Astrocyte (in vitro differentiated cells and primary cell): ENCODE measurements around the gene RIC1. TPM values are rescaled to one million over a fixed set of nuclear protein-coding genes. Genes with fewer than 3 reads are reported as not detected.

Experiments used
- DNase-seq: peaks from one replicate; pipeline ENCODE4 v3.0.0-alpha.2; 2010; ENCODE audit warnings: low read depth
- FAIRE-seq: peaks from 2 replicates; lab custom pipeline; 2011; peaks lifted over from hg19 to GRCh38; lab: Jason Lieb, UNC
- H2AFZ ChIP-seq: 2 replicates; pipeline ENCODE4 v1.6.0; 2012; ENCODE audit warnings: low read depth, low read length, inconsistent platforms
- H3K27ac ChIP-seq: 2 replicates; pipeline ENCODE4 v1.5.1; 2011; ENCODE audit warnings: low read depth, low read length, inconsistent platforms
- H3K27me3 ChIP-seq: 2 replicates; pipeline ENCODE4 v1.6.0; 2011; ENCODE audit warnings: low read length, inconsistent platforms; ENCODE audit not compliant: insufficient read depth
- H3K36me3 ChIP-seq: 2 replicates; pipeline ENCODE4 v1.5.1; 2011; ENCODE audit warnings: low read length, inconsistent platforms; ENCODE audit not compliant: insufficient read depth
- H3K4me1 ChIP-seq: 2 replicates; pipeline ENCODE4 v1.5.1; 2011; ENCODE audit warnings: low read length, inconsistent platforms; ENCODE audit not compliant: insufficient read depth
- H3K4me2 ChIP-seq: 2 replicates; pipeline ENCODE4 v1.6.0; 2012; ENCODE audit warnings: low read length, inconsistent platforms
- H3K4me3 ChIP-seq: 2 replicates; pipeline ENCODE4 v1.5.1; 2011; ENCODE audit warnings: low read depth, mild to moderate bottlenecking, low read length, inconsistent platforms; ENCODE audit not compliant: insufficient read depth
- H3K79me2 ChIP-seq: 2 replicates; pipeline ENCODE4 v1.6.0; 2012; ENCODE audit warnings: mild to moderate bottlenecking, low read length, inconsistent platforms; ENCODE audit not compliant: insufficient read depth
- H3K9ac ChIP-seq: 2 replicates; pipeline ENCODE4 v1.6.0; 2012; ENCODE audit warnings: mild to moderate bottlenecking, low read length, inconsistent platforms
- H3K9me3 ChIP-seq: 2 replicates; pipeline ENCODE4 v1.5.1; 2012; ENCODE audit warnings: low read depth, mild to moderate bottlenecking, low read length, inconsistent platforms; ENCODE audit not compliant: insufficient read depth
- H4K20me1 ChIP-seq: 2 replicates; pipeline ENCODE4 v1.6.0; 2012; ENCODE audit warnings: low read length, inconsistent platforms; ENCODE audit not compliant: insufficient read depth
- H3K27ac Mint-ChIP-seq: one replicate; pipeline ENCODE4 v1.8.0; 2021; ENCODE audit warnings: mild to moderate bottlenecking, mixed read lengths; ENCODE audit not compliant: unreplicated experiment
- H3K27me3 Mint-ChIP-seq: one replicate; pipeline ENCODE4 v1.8.0; 2021; ENCODE audit warnings: low read depth, mixed read lengths; ENCODE audit not compliant: unreplicated experiment
- H3K36me3 Mint-ChIP-seq: one replicate; pipeline ENCODE4 v1.8.0; 2021; ENCODE audit warnings: low read depth, mixed read lengths; ENCODE audit not compliant: unreplicated experiment
- H3K4me1 Mint-ChIP-seq: one replicate; pipeline ENCODE4 v1.8.0; 2021; ENCODE audit warnings: low read depth, mixed read lengths; ENCODE audit not compliant: unreplicated experiment
- H3K4me3 Mint-ChIP-seq: one replicate; pipeline ENCODE4 v1.8.0; 2021; ENCODE audit warnings: mild to moderate bottlenecking, moderate library complexity, mixed read lengths; ENCODE audit not compliant: unreplicated experiment
- H3K9me3 Mint-ChIP-seq: one replicate; pipeline ENCODE4 v1.8.0; 2021; ENCODE audit warnings: mild to moderate bottlenecking, mixed read lengths; ENCODE audit not compliant: unreplicated experiment
- CTCF ChIP-seq: IDR thresholded peaks from 2 replicates; pipeline ENCODE4 v1.5.1; 2011; ENCODE audit warnings: low read depth, mild to moderate bottlenecking, inconsistent platforms, low read length, moderate library complexity; ENCODE audit not compliant: insufficient read depth
- EZH2 ChIP-seq: IDR thresholded peaks from 2 replicates; pipeline ENCODE4 v1.6.1; 2012; ENCODE audit warnings: mild to moderate bottlenecking, low read length, inconsistent platforms; ENCODE audit not compliant: insufficient read depth
- total RNA-seq: library from RNA; stranded (reverse); gene quantifications from 2 replicates; pipeline ENCODE4 v1.2.1, GENCODE V29; 2021

RIC1 gene
- total RNA-seq, 1 donor from 2014 or later: 53.8 TPM

- Mint-ChIP-seq H3K27ac (no peak overlapping the region), H3K36me3 (peaks cover 8% of the 10 kb centered on the region), H3K9me3 (peaks cover 4% of the 10 kb centered on the region), H3K4me1 (peaks cover 24% of the 10 kb centered on the region), H3K27me3 (no peaks in the 10 kb centered on the region), H3K4me3 (no peak overlapping the region)
- H3K27ac ChIP-seq: no peak overlapping the region
- H3K79me2 ChIP-seq: no peaks in the 10 kb centered on the region
- no peak overlapping the region for H2AFZ ChIP-seq
- H3K4me2 ChIP-seq: no peak overlapping the region
- H3K9ac ChIP-seq: no peak overlapping the region
- H3K4me3 ChIP-seq: no peak overlapping the region
- H3K9me3 ChIP-seq: no peaks in the 10 kb centered on the region
- FAIRE-seq (no peak), DNase-seq (no peak)
- H3K27me3 ChIP-seq: no peaks in the 10 kb centered on the region
- no peaks in the 10 kb centered on the region for H3K4me1 ChIP-seq
- H3K36me3 ChIP-seq: peaks cover 4% of the 10 kb centered on the region
- TF ChIP-seq CTCF (no peak), EZH2 (no peak)
- no peaks in the 10 kb centered on the region for H4K20me1 ChIP-seq
Measured at GRCh38 chr9:5787220-5787619, 158.3 kb downstream of the RIC1 start.

- Mint-ChIP-seq H3K4me3 (no peak overlapping the region), H3K9me3 (peaks cover 1% of the 10 kb centered on the region), H3K27me3 (no peaks in the 10 kb centered on the region), H3K27ac (no peak overlapping the region), H3K4me1 (peaks cover 24% of the 10 kb centered on the region), H3K36me3 (peaks cover 6% of the 10 kb centered on the region)
- Histone ChIP-seq H3K4me3 (no peak overlapping the region), H2AFZ (no peak overlapping the region), H4K20me1 (no peaks in the 10 kb centered on the region), H3K79me2 (no peaks in the 10 kb centered on the region), H3K9ac (no peak overlapping the region), H3K27ac (no peak overlapping the region), H3K4me1 (no peaks in the 10 kb centered on the region), H3K4me2 (no peak overlapping the region), H3K9me3 (no peaks in the 10 kb centered on the region), H3K27me3 (no peaks in the 10 kb centered on the region), H3K36me3 (peaks cover 4% of the 10 kb centered on the region)
- DNase-seq: no peak
- FAIRE-seq: peak; percentile 13
- TF ChIP-seq EZH2 (no peak), CTCF (no peak)
Measured at GRCh38 chr9:5787759-5788302, 158.9 kb downstream of the RIC1 start.

GRCh38 chr9:5789489-5789888, 160.6 kb downstream of the RIC1 start:
- no peak overlapping the region for H3K27ac ChIP-seq
- Mint-ChIP-seq H3K9me3 (no peaks in the 10 kb centered on the region), H3K27me3 (no peaks in the 10 kb centered on the region), H3K4me1 (peaks cover 13% of the 10 kb centered on the region), H3K36me3 (peaks cover 2% of the 10 kb centered on the region), H3K4me3 (no peak overlapping the region), H3K27ac (no peak overlapping the region)
- TF ChIP-seq EZH2 (no peak), CTCF (no peak)
- H3K79me2 ChIP-seq: no peaks in the 10 kb centered on the region
- no peaks in the 10 kb centered on the region for H3K9me3 ChIP-seq
- no peak overlapping the region for H3K4me3 ChIP-seq
- no peak overlapping the region for H3K9ac ChIP-seq
- H4K20me1 ChIP-seq: no peaks in the 10 kb centered on the region
- no peaks in the 10 kb centered on the region for H3K4me1 ChIP-seq
- H3K4me2 ChIP-seq: no peak overlapping the region
- FAIRE-seq: no peak
- no peak overlapping the region for H2AFZ ChIP-seq
- no peak for DNase-seq
- H3K27me3 ChIP-seq: no peaks in the 10 kb centered on the region
- H3K36me3 ChIP-seq: peaks cover 4% of the 10 kb centered on the region
